ENCODE measurements around the gene DRAP1. TPM values are rescaled to one million over a fixed set of nuclear protein-coding genes. Genes with fewer than 3 reads are reported as not detected.
A peak's percentile ranks its signal among the peaks of the same experiment; 100 is the strongest.

Gene DRAP1
- total and polyA plus RNA-seq, 9 of the 15 experiments (the other 6 are each of a cell fraction or from before 2014, with no cell fraction given): 9.6 to 200 (median 92.9) TPM

GRCh38 chr11:65900125-65900898 lies 18.9 kb upstream of the DRAP1 start, which contains the start of gene FOSL1 (continued):
- TF ChIP-seq, protein P1, sequence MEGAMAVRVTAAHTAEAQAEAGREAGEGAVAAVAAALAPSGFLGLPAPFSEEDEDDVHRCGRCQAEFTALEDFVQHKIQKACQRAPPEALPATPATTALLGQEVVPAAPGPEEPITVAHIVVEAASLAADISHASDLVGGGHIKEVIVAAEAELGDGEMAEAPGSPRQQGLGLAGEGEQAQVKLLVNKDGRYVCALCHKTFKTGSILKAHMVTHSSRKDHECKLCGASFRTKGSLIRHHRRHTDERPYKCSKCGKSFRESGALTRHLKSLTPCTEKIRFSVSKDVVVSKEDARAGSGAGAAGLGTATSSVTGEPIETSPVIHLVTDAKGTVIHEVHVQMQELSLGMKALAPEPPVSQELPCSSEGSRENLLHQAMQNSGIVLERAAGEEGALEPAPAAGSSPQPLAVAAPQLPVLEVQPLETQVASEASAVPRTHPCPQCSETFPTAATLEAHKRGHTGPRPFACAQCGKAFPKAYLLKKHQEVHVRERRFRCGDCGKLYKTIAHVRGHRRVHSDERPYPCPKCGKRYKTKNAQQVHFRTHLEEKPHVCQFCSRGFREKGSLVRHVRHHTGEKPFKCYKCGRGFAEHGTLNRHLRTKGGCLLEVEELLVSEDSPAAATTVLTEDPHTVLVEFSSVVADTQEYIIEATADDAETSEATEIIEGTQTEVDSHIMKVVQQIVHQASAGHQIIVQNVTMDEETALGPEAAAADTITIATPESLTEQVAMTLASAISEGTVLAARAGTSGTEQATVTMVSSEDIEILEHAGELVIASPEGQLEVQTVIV (CRISPR knock-in tag; IDR thresholded peaks at IDR 0.05; ENCODE audit: borderline replicate concordance): no peak
- peak; percentile 82 for TF ChIP-seq EGR1 (conservative IDR thresholded peaks at IDR 0.05)
- TF ChIP-seq SREBF1 (IDR thresholded peaks at IDR 0.05; ENCODE audit: borderline replicate concordance, low read depth, low read length): no peak; the same call in 1 of the 2 replicates
- TF ChIP-seq NBN (IDR thresholded peaks at IDR 0.05; ENCODE audit: low read depth): no peak
- TF ChIP-seq EP400 (IDR thresholded peaks at IDR 0.05): no peak
- TF ChIP-seq ZNF785 (CRISPR knock-in tag; IDR thresholded peaks at IDR 0.05): no peak
- TF ChIP-seq PTTG1 (tag; IDR thresholded peaks at IDR 0.05; ENCODE audit: low read depth): no peak
- peak; percentile 79 for TF ChIP-seq MYC (IDR thresholded peaks at IDR 0.05; ENCODE audit: low read depth, low read length)
- no peak for TF ChIP-seq MYC (CRISPR knock-in tag; IDR thresholded peaks at IDR 0.05; ENCODE audit: borderline replicate concordance, low read depth)
- TF ChIP-seq NFXL1 (CRISPR knock-in tag; IDR thresholded peaks at IDR 0.05): no peak
- no peak for TF ChIP-seq SRSF3 (IDR thresholded peaks at IDR 0.05; ENCODE audit: insufficient read depth, low read length)
- no peak for TF ChIP-seq ZNF165 (CRISPR knock-in tag; IDR thresholded peaks at IDR 0.05; ENCODE audit: borderline replicate concordance)
- TF ChIP-seq ZNF561 (CRISPR knock-in tag; conservative IDR thresholded peaks at IDR 0.05): no peak
- no peak for TF ChIP-seq ZNF239 (CRISPR knock-in tag; IDR thresholded peaks at IDR 0.05)
- no peak for TF ChIP-seq HNRNPH1 (optimal IDR thresholded peaks at IDR 0.05; ENCODE audit: low read depth, low read length)
- TF ChIP-seq THRAP3 (IDR thresholded peaks at IDR 0.05; ENCODE audit: borderline replicate concordance): no peak
- no peak for TF ChIP-seq HES1 (IDR thresholded peaks at IDR 0.05; ENCODE audit: low read depth)
- TF ChIP-seq HIVEP1 (CRISPR knock-in tag; IDR thresholded peaks at IDR 0.05): peak; percentile 99
- TF ChIP-seq BCLAF1 (IDR thresholded peaks at IDR 0.05; ENCODE audit: borderline replicate concordance in 1 of 2, control insufficient read depth in 1 of 2, low read depth in 2 of 2, low read length in 1 of 2): peak in 1 of 2 experiments; percentile 61; a peak in 1 of 4 replicates
- TF ChIP-seq ZNF224 (CRISPR knock-in tag; IDR thresholded peaks at IDR 0.05): no peak
- TF ChIP-seq GTF2F1 (IDR thresholded peaks at IDR 0.05; ENCODE audit: low read depth, low read length): peak; percentile 89
- no peak for TF ChIP-seq KLF16 (IDR thresholded peaks at IDR 0.05)
- TF ChIP-seq ZFP36 (IDR thresholded peaks at IDR 0.05; ENCODE audit: low read depth, low read length, partially characterized antibody): peak; percentile 67
- no peak for TF ChIP-seq ZFP30 (CRISPR knock-in tag; IDR thresholded peaks at IDR 0.05; ENCODE audit: borderline replicate concordance)
